Activated CD4-positive, CD25-positive, alpha-beta regulatory T cell (primary cell): Measurements from ENCODE around the gene SMG7.
"Not testable (repeated sequence)": the region's sequence is repeated elsewhere in the genome, so short reads cannot be mapped to it uniquely, and the experiment has no call there.

Experiments
- DNase-seq, 4 experiments: peaks; one replicate each; lab custom pipeline; 2025; lab: John Stamatoyannopoulos, UW

Gene SMG7, protein sequence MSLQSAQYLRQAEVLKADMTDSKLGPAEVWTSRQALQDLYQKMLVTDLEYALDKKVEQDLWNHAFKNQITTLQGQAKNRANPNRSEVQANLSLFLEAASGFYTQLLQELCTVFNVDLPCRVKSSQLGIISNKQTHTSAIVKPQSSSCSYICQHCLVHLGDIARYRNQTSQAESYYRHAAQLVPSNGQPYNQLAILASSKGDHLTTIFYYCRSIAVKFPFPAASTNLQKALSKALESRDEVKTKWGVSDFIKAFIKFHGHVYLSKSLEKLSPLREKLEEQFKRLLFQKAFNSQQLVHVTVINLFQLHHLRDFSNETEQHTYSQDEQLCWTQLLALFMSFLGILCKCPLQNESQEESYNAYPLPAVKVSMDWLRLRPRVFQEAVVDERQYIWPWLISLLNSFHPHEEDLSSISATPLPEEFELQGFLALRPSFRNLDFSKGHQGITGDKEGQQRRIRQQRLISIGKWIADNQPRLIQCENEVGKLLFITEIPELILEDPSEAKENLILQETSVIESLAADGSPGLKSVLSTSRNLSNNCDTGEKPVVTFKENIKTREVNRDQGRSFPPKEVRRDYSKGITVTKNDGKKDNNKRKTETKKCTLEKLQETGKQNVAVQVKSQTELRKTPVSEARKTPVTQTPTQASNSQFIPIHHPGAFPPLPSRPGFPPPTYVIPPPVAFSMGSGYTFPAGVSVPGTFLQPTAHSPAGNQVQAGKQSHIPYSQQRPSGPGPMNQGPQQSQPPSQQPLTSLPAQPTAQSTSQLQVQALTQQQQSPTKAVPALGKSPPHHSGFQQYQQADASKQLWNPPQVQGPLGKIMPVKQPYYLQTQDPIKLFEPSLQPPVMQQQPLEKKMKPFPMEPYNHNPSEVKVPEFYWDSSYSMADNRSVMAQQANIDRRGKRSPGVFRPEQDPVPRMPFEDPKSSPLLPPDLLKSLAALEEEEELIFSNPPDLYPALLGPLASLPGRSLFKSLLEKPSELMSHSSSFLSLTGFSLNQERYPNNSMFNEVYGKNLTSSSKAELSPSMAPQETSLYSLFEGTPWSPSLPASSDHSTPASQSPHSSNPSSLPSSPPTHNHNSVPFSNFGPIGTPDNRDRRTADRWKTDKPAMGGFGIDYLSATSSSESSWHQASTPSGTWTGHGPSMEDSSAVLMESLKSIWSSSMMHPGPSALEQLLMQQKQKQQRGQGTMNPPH

DNA sequence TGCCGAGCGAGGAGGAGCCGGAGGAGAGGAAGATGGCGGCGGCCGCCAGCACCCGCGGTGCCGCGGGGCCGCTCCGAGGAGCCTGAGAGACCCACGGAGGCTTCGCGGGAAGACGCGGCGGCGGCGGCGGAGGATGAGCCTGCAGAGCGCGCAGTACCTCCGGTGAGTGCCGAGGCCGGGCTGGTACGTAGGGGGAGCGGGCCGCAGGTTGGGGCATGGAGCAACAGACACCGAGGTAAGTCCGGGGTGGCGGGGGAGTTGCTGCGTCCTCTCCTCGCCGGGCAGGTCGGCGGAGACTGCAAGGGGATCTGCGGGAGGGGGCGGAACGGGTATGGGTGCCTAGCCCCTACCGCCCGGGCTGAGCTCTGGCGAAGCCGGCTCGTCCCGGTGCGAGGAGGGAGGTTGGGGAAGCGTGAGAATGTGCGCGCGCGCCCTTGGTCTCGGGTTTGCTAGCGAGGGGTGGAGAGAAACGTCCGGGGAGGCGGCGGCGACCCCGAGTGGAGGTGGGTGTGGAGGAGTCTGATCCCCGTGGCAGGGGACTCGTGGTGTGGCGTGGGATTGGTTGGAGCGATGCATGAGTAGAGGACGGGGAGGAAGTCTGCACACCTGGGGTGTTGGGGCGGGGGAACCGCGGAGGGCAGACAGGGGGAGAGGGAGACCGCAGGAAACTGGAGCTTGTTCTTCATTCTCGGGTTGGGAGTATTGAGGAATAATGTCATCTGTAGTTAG, at the start of gene SMG7:
SMG7 (plus strand) TSS at position 12 of the 729 bp plus-strand sequence; CDS start at position 134, 122 bp downstream.
- peak; percentile 25 to 46 (median 36) for DNase-seq

DNA sequence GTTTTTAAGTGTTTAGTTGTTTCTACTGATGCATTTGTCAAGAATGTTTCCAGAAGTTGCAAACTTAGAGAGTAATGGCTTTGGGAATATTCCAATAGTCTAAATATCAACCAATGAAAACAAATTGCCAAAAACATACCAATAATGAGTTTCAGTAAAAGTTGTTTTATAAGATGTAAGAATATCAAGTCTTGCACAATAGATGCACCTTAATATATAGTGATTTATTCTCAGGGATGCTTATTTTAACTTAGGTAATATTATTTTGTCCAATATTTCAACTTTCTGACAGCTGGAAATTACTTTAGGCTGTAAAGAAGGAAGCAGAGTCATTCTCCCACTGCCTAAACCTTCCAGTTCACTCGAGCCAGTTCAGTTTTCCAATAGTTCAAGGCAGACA, 48.8 kb upstream of the SMG7 start:
- DNase-seq: no peak

DNA sequence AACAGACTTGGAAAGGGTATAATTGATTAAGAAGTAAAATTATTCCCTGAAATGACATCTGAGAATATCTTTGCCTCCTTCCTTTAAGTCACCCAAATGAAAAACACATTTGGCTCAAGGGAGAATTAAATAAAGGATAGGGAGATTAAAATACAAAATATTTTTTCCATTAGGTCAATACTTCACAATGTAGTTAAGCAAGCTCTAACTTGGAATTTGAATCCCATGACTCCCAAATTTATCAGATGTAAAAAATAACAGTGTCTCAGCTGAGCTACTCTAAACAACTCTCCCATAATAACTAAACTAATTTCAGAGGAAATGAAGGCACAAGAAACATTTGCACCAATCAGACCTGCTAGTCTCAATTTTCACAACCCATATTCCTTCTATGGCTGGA, 47.6 kb upstream of the SMG7 start:
- no peak for DNase-seq

DNA sequence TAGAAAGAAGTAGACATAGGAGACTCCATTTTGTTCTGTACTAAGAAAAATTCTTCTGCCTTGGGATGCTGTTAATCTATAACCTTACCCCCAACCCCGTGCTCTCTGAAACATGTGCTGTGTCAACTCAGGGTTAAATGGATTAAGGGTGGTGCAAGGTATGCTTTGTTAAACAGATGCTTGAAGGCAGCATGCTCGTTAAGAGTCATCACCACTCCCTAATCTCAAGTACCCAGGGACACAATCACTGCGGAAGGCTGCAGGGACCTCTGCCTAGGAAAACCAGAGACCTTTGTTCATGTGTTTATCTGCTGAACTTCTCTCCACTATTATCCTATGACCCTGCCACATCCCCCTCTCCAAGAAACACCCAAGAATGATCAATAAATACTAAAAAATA, 44.7 kb upstream of the SMG7 start:
- DNase-seq: not testable (repeated sequence)

DNA sequence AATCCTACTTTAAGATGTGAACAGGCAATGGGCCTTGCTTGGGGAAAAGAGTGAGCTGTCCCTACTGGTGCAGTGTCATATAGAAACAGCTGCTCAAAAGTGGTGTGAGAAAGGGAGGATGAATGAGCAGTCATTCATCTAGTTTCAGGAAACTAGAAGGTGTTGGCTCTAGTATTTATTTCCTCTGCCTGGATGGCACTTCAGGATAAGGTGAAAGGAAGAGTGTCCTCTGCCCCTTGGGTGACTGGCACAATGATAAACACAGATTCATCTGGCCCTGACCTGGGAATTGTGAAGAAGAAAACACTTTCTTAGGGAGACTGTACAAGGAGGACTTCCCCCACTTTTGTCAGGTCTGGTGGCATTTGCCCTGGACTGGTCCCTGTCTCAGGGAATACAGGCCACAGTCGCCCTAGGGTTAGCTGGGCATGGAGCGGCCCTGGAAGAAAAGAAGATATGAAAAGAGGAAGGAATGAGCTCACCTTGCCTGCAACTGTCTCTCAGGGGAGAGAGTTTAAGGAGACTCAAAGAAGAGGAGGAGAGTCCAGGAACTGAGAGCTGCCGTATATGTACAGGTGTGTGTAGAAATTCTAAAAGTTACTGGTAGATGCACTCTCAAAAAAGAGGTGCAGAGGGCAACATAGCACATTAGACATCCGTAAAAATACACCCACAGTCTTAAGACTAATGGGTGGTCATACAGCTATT, 40.3 kb upstream of the SMG7 start:
- no peak for DNase-seq

DNA sequence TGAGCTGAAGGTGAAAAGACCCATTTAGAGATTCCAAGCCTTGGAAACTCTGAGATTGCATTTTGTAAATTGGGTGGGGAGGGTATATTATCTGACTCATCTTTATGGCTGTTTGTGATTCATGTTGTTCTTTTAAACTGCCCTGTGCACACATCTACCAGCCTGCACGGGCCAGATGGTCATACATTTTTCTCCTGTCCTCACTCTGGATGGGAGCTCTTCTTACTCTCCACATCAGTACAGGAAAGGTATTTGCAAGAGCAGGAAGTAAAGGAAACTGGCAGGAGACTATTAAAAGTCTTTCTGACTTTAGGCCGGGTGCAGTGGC, 39.8 kb upstream of the SMG7 start:
- no peak for DNase-seq

DNA sequence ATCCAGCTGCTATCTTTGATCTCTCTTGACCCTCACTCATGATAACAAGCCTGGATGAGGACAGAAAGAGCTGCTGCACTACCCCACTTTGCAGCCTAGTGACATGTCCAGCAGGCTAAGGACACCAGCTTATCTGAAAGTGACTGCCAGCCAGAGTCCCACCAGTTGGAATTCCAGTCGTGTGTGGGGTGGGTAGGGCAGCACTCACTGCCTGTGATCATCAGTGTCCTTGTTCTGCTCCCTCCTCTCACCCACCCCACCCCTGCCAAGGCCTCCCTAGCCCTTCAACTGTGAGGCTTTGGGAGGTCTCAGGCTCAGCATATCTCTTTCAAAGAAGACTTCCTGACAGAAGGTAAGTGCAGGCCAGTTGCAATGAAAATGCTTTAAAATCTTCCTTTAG, 38.6 kb upstream of the SMG7 start:
- no peak for DNase-seq

DNA sequence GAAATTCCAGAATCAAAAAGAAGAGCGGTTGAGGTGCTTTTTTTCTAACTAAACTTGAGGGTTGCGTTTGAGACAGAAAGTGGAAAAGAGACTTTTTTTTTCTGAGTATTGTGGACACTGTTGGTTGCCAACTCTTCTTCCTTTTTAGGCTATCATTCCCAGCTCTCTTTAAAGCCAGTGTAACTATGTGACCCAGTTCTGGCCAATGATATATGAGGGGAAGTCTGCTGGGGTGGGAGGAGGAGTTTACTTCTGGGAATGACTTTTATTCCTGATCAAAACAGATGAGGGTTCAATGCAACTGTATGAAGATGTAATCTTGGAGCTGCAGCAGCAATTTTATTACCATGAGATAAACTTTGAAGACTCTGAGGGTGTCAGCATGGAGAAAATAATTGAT, 36.8 kb upstream of the SMG7 start:
- no peak for DNase-seq

DNA sequence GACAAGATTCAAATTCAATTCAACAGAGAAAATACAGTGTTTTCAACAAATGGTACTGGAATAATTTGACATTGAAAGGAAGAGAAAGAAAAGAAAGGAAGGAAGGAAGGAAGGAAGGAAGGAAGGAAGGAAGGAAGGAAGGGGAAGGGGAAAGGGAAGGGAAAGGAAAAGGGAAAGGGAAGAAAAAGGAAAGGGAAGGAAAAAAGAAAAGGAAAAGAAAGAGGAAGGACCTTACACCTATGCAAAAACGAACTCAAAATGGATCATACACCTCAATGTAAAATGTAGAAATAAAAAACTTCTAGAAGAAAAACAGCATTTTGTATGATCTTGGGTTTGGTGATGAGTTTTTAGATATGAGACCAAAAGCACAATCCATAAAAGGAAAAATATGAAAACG, 34.2 kb upstream of the SMG7 start:
- no peak for DNase-seq

DNA sequence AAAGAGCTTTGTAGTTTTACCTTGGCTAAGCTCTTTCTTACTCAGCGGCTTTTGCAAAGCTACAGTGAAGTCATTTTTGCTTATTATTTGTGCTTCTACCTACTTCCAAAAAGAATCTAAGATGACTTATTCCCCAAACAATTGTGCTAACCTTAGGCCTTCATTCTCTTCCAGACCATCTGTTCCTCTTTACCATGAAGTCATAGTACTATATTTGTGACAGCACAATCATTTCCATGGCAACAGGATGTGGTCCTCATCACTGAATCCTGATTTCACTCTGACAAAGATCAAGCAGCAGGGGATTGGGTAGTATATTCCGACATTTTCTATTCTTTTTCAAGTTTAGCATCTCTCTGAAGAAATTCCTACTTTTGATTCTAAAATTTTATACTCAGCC, 29.3 kb upstream of the SMG7 start:
- DNase-seq: no peak

DNA sequence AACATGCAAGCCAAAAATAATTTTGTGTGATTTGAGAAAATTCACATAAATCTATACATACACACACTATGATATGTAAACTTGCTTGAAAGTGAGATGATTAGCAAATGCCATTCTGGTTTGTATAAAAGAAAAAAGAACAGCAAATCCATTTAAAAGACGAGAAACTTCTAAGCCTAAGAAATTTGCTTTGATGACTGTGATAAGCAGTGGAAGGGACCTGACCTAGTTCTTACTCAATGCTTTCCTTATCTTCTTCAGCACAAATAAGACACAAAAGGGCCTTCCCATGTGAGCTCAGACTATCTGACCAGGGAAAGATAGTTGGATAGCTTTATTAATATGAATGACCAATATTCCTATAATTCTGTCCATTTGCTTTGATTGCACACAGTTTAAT, 28.8 kb upstream of the SMG7 start:
- DNase-seq: no peak

DNA sequence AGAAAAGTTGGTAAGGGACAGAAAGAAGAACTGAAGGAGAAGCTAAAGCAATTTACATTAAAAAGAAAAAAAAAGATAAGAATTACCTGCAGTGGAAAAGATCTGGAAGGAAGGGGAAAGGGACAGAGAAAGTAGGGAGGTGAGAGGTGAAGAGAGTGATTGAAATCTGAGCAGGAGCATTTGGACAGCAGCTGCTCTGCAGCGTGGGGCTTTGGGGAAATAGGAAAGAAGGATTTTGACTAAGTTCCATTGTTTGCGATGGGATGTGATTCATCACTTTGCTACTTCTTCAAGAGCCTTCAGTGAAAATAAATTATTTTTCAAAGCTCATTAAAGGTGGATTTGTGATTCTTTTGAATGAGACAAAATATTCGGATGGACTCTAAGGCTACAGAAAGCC, 28.1 kb upstream of the SMG7 start:
- DNase-seq: no peak

DNA sequence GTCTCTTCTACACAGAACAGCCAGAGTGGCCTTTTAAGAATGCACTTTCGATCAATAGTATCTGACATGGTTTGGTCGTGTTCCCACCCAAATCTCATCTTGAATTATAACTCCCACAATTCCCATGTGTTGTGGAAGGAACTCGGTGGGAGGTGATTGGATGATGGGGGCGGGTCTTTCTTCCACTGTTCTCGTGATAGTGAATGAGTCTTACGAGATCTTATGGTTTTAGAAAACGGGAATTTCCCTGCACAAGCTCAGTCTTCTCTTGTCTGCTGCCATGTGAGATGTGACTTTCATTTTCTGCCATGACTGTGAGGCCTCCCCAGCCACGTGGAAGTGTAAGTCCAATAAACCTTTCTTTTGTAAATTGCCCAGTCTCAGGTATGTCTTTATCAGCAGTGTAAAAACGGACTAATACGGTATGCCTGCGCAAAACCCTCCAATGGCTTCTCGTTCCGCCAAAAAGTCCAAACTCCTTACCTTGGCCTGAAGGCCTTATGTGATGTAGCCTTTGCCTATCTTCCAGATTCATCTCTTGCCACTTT, 23.0 kb upstream of the SMG7 start:
- no peak for DNase-seq

DNA sequence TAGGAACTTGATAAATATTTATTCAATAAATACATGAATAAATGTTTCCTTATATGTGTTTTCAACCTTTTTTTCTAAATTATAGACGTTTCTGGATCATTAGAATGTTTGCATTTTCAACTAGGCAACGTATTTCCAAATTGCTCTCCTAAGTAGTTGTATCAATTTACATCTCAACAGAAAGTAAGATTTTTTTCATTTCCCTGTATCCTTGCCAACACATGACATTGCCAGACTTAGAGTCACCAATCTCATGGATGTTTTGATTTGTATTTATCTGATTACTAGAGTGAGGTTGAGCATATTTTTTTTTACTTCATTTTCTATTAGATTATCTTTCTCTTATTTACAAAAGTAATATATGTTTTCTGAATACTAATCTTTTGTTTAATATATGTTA, 22.2 kb upstream of the SMG7 start:
- no peak for DNase-seq

DNA sequence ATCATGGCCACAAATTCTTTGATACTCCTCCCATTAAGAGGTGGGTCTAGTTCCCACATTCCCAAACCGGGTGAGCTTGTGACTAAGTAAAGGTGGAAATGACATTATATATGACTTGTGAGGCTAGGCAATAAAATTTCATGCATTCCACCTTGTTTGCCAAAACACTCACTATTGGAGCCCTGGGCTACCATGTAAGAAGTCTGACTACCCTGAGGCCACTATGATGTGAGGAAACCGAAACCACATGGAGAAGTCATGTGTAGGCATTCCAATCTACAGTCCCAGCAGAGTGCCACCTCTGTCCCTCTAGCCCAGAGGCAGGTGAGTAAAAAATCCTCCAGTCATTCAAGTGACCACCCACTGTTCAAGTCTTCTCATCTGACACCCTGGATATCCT, 17.9 kb upstream of the SMG7 start:
- DNase-seq: no peak

DNA sequence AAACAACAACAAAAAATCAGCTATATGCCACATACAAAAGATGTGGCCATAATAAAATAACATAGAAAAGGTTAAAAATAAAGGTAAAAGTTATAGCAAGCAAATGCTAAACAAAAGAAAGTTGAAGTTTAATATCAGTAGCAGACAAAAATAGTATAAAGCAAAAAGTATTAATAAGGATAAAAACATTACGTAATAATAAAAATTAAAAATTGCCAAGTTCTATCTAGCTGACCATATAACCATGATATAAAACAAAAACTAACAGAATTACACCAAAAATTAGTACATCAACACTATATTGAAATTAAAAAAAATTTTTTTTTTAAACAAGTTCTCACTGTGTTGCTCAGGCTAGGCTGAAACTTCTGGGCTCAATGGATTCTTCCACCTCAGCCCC, 15.5 kb upstream of the SMG7 start:
- DNase-seq: no peak

DNA sequence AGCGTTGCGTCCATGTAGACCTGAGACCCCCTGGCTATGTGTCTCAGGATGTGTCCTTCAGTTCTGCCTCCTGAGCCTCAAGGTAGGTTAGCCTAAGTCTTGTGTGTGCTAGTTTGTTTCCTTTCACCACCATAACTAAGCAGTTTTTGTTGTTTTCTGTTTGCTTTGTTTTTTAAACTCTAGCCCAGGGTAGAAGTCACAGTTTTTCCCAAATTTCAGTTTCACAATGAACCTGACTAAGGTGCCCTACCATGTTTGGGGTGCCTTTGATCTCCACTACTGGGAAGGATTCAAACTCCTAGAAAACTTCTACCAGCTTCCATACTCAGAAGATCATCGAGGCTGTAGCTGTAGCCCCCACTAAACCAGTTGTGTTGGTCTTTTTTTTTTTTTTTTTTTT, 14.8 kb upstream of the SMG7 start:
- DNase-seq: no peak

DNA sequence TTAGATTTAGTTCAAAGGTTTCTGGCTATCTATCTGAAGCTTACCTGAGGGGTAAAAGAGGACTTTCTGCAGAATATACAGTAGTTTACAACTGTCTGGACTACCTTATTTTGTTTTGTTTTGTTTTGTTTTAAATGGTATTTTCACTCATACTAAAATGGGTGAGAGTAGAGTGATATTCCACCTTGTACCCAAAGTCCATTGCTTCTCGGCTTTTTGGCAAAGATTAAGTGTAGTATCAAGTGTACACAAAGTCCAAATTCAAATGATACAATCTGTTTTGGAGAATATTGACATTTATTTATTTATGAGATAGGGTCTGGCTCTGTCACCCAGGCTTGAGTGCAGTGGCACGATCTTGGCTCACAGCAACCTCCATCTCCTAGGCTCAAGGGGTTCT, 11.7 kb upstream of the SMG7 start:
- DNase-seq: no peak

DNA sequence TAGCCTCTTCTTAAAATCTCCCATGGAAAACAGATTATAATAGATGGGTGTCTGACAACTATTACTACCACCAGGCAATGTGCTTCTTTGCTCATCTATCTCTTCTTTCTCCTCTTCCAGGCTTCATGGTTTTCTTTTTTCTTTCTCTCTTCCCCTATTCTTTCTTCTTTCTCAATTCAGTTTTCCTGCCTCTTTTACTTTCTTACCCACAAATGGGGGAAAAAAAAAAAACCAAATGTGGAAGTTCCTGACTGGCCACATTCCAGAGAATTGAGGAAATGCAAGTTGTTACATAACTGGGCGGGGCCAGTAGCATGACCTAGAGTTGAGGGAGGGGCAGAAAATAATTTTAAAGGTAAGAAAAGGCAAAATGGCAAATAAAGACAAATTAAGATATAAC, 10.9 kb upstream of the SMG7 start:
- no peak for DNase-seq

DNA sequence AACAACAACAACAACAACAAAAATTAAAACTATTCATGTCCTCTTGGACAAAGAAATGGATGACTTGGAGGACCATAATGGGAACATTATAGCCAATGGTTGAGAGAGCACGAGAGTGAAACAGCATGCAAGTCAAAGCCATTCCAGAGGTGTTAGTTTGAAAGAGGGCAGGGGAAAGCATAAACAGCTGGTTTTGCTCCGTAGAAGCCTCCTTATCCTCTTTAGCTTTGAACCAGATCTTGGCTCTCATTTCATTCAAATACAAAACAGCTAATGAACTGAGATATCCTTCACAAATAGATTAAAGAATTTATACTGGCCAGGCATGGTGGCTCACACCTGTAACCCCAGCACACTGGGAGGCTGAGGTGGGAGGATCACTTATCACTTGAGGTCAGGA, 8.7 kb upstream of the SMG7 start:
- no peak for DNase-seq

DNA sequence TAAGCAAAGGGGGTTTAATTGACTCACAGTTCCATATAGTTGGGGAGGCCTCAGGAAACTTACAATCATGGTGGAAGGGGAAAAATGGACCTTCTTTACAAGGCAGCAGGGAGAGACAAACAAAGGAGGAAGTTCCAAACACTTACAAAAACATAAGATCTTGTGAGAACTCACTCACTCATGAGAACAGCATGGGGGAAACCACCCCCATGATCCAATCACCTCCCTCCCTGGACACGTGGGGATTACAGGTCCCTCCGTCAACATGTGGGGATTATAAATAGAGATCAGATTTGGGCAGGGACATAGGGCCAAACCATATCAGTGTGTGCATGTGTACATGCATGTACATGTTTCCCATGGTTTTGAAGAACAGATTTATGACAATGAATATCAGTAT, 5.5 kb upstream of the SMG7 start:
- DNase-seq: no peak
